Right lobe of liver (tissue), 4 donors: Measurements from ENCODE around the gene ERCC4.

Experiments
- POLR2A ChIP-seq: fragments of 450-650 bp; IDR thresholded peaks from one replicate; pipeline ENCODE4 v1.6.1; 2017; ENCODE audit warnings: antibody characterized with exemption, mild to moderate bottlenecking
- TF ChIP-seq, protein P1 (sequence below), 4 donors: fragments of 200-600 bp in 3 of 4; fragments of 450-650 bp in 1 of 4; IDR thresholded peaks; one replicate each; pipeline versions ENCODE4 v1.5.1 to v1.8.0; 2016 to 2022; ENCODE audit warnings: antibody characterized with exemption in 4 of 4, mild to moderate bottlenecking in 2 of 4
- donor health status: DM: no; HTN: no; CAD: no.
- donor health status: DM: no; HTN: no; CAD: no.
- donor health status: DM: no; HTN: yes; CAD: no.

DNA sequence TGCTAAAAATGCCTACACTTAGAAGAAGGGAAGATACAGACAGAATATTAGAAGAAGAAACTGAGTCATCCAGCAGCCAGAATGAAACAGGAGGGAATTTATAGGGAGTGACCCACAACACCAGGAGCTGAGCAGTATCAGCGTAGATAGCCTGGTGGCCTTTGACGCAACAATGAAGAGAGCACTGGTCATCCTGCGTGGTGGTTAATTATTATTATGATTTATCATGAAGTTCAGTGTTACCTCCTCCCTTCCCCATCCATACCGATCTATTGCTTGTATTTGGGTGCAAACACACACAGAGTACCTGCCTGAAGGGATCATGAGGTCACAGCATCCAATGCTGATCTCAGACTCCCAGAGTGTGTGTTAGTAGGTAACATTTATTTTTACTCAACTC, 38.5 kb downstream of the ERCC4 start:
- TF ChIP-seq, protein P1, sequence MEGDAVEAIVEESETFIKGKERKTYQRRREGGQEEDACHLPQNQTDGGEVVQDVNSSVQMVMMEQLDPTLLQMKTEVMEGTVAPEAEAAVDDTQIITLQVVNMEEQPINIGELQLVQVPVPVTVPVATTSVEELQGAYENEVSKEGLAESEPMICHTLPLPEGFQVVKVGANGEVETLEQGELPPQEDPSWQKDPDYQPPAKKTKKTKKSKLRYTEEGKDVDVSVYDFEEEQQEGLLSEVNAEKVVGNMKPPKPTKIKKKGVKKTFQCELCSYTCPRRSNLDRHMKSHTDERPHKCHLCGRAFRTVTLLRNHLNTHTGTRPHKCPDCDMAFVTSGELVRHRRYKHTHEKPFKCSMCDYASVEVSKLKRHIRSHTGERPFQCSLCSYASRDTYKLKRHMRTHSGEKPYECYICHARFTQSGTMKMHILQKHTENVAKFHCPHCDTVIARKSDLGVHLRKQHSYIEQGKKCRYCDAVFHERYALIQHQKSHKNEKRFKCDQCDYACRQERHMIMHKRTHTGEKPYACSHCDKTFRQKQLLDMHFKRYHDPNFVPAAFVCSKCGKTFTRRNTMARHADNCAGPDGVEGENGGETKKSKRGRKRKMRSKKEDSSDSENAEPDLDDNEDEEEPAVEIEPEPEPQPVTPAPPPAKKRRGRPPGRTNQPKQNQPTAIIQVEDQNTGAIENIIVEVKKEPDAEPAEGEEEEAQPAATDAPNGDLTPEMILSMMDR (IDR thresholded peaks at IDR 0.05): no peak
- no peak for TF ChIP-seq POLR2A
